VCaP (cell line): ENCODE measurements around the gene OOSP2.
"Not testable (repeated sequence)": the region's sequence is repeated elsewhere in the genome, so short reads cannot be mapped to it uniquely, and the experiment has no call there.

Source experiments
- H3K27ac ChIP-seq: fragments of 450-650 bp; 2 replicates; pipeline ENCODE4 v1.5.1; 2017
- CTCF ChIP-seq: fragments of 450-650 bp; conservative IDR thresholded peaks from 2 replicates; pipeline ENCODE4 v1.5.1; 2017; ENCODE audit warnings: mild to moderate bottlenecking, moderate library complexity

The OOSP2 gene

GRCh38 chr11:60065801-60066200 lies 25.6 kb downstream of the OOSP2 start:
- no peak for TF ChIP-seq CTCF
- H3K27ac ChIP-seq, result no peak overlapping the region

GRCh38 chr11:60069450-60069849 lies 29.2 kb downstream of the OOSP2 start:
- TF ChIP-seq CTCF, result no peak
- H3K27ac ChIP-seq, result no peak overlapping the region

- not testable (repeated sequence) for H3K27ac ChIP-seq
Measured at GRCh38 chr11:60071644-60072043, 31.4 kb downstream of the OOSP2 start.

GRCh38 chr11:60077216-60077817 lies 37.1 kb downstream of the OOSP2 start:
- TF ChIP-seq CTCF, result no peak

GRCh38 chr11:60077981-60078380 lies 37.8 kb downstream of the OOSP2 start:
- TF ChIP-seq CTCF, result no peak
- no peak overlapping the region for H3K27ac ChIP-seq

More at GRCh38 chr11:60077216-60077817, 37.1 kb downstream of the OOSP2 start:
- H3K27ac ChIP-seq, result no peak overlapping the region

GRCh38 chr11:60078745-60079144 lies 38.5 kb downstream of the OOSP2 start:
- no peak for TF ChIP-seq CTCF

GRCh38 chr11:60080535-60080934 lies 40.3 kb downstream of the OOSP2 start:
- H3K27ac ChIP-seq, result no peak overlapping the region
- no peak for TF ChIP-seq CTCF

More at GRCh38 chr11:60078745-60079144, 38.5 kb downstream of the OOSP2 start:
- H3K27ac ChIP-seq, result no peak overlapping the region

GRCh38 chr11:60084631-60085273 lies 44.5 kb downstream of the OOSP2 start:
- no peak for TF ChIP-seq CTCF
- H3K27ac ChIP-seq, result no peak overlapping the region
